CD14-positive monocyte (primary cell): ENCODE data around the gene SPATA2L. TPM values are rescaled to one million over a fixed set of nuclear protein-coding genes. Genes with fewer than 3 reads are reported as not detected.

ENCODE experiments used
- DNase-seq, 3 donors: peaks; one replicate each; pipeline ENCODE4 v3.0.0-alpha.2; 2011 to 2022
- H2AFZ ChIP-seq: 2 replicates; pipeline ENCODE4 v1.6.0; 2012; ENCODE audit warnings: mild to moderate bottlenecking, low read depth, low read length, inconsistent platforms; ENCODE audit not compliant: insufficient read depth, poor library complexity, severe bottlenecking
- H3K27ac ChIP-seq, 2 donors: 1 replicate in 1 of 2; 2 replicates in 1 of 2; pipeline ENCODE4 v1.5.1; 2012 to 2013; ENCODE audit warnings: low read length in 2 of 2, control low read depth in 1 of 2, inconsistent platforms in 1 of 2, low read depth in 1 of 2, mild to moderate bottlenecking in 1 of 2
- H3K27me3 ChIP-seq, 2 donors: one replicate each; pipeline versions ENCODE4 v1.6.0 to v1.6.1; 2011 to 2013; ENCODE audit warnings: low read length in 2 of 2; ENCODE audit not compliant: control insufficient read depth in 2 of 2, insufficient read depth in 2 of 2
- H3K36me3 ChIP-seq, 2 donors: replicated peaks in 1 of 2; 1 replicate in 1 of 2; 2 replicates in 1 of 2; pipeline versions ENCODE4 v1.5.1 to v1.6.1; 2012 to 2013; ENCODE audit warnings: low read length in 2 of 2, control low read depth in 1 of 2, inconsistent platforms in 1 of 2, mild to moderate bottlenecking in 1 of 2; ENCODE audit not compliant: insufficient read depth in 2 of 2, control insufficient read depth in 1 of 2
- H3K4me1 ChIP-seq, 2 donors: 1 replicate in 1 of 2; 2 replicates in 1 of 2; pipeline versions ENCODE4 v1.5.1 to v1.6.1; 2012 to 2013; ENCODE audit warnings: low read length in 2 of 2, control low read depth in 1 of 2, inconsistent platforms in 1 of 2, mild to moderate bottlenecking in 1 of 2, moderate library complexity in 1 of 2; ENCODE audit not compliant: insufficient read depth in 2 of 2, control insufficient read depth in 1 of 2
- H3K4me2 ChIP-seq: replicated peaks from 2 replicates; pipeline ENCODE3; 2012; ENCODE audit warnings: low read length, moderate library complexity, mild to moderate bottlenecking; ENCODE audit not compliant: poor library complexity, severe bottlenecking; ENCODE audit errors: extremely low read depth
- H3K4me3 ChIP-seq, 3 experiments: fragments of 200-600 bp in 1 of 3; sonication (generic) in 1 of 3; replicated peaks in 1 of 3; 1 replicate in 2 of 3; 2 replicates in 1 of 3; pipeline ENCODE4 v1.5.1; 2011 to 2013; ENCODE audit warnings: low read length in 3 of 3, mild to moderate bottlenecking in 3 of 3, control low read depth in 2 of 3, low read depth in 2 of 3, inconsistent platforms in 1 of 3, moderate library complexity in 1 of 3
- H3K79me2 ChIP-seq: 2 replicates; pipeline ENCODE4 v1.6.0; 2012; ENCODE audit warnings: mild to moderate bottlenecking, control low read depth, inconsistent platforms, low read length, moderate library complexity; ENCODE audit not compliant: insufficient read depth
- H3K9ac ChIP-seq: 2 replicates; pipeline ENCODE4 v1.6.0; 2017; ENCODE audit warnings: low read length, mild to moderate bottlenecking; ENCODE audit not compliant: insufficient read depth, poor library complexity, severe bottlenecking
- H3K9me3 ChIP-seq, 2 donors: replicated peaks in 1 of 2; 1 replicate in 1 of 2; 2 replicates in 1 of 2; pipeline versions ENCODE4 v1.5.1 to v1.6.1; 2012 to 2013; ENCODE audit warnings: low read length in 2 of 2, control low read depth in 1 of 2; ENCODE audit not compliant: control insufficient read depth in 1 of 2, insufficient read depth in 1 of 2
- H4K20me1 ChIP-seq: 2 replicates; pipeline ENCODE4 v1.6.0; 2012; ENCODE audit warnings: mild to moderate bottlenecking, low read length, control low read depth, moderate library complexity; ENCODE audit not compliant: insufficient read depth
- H3K27ac Mint-ChIP-seq, 7 donors: one replicate each; pipeline ENCODE4 v1.8.0; 2020; ENCODE audit warnings: mild to moderate bottlenecking in 7 of 7, mixed read lengths in 7 of 7, moderate library complexity in 6 of 7, inconsistent platforms in 2 of 7
- H3K27me3 Mint-ChIP-seq, 3 donors: one replicate each; pipeline ENCODE4 v1.8.0; 2021 to 2022; ENCODE audit warnings: low read depth in 3 of 3, mild to moderate bottlenecking in 3 of 3, mixed read lengths in 3 of 3, moderate library complexity in 3 of 3, inconsistent platforms in 1 of 3
- H3K36me3 Mint-ChIP-seq, 2 donors: one replicate each; pipeline ENCODE4 v1.8.0; 2020; ENCODE audit warnings: mixed read lengths in 2 of 2, inconsistent platforms in 1 of 2, mild to moderate bottlenecking in 1 of 2
- H3K4me1 Mint-ChIP-seq: one replicate; pipeline ENCODE4 v1.8.0; 2020; ENCODE audit warnings: mild to moderate bottlenecking, mixed read lengths
- H3K4me3 Mint-ChIP-seq, 2 donors: one replicate each; pipeline ENCODE4 v1.8.0; 2020; ENCODE audit warnings: mild to moderate bottlenecking in 2 of 2, mixed read lengths in 2 of 2, moderate library complexity in 1 of 2
- H3K9me3 Mint-ChIP-seq, 7 donors: one replicate each; pipeline ENCODE4 v1.8.0; 2020 to 2022; ENCODE audit warnings: mixed read lengths in 7 of 7, mild to moderate bottlenecking in 6 of 7, moderate library complexity in 6 of 7, inconsistent platforms in 2 of 7
- WGBS: methylation state at CpG from one replicate; pipeline ENCODE4 v1.1.5; 2013; ENCODE audit warnings: missing lambda C conversion rate; ENCODE audit not compliant: insufficient coverage; 5-methylcytosine and 5-hydroxymethylcytosine counted together
- intact Hi-C, 2 donors: fragments of 100-400 bp; cut with micrococcal nuclease; formaldehyde crosslinking; loops; one replicate each; pipeline versions ENCODE4 v1.15.0 to v1.15.1; 2023
- polyA plus RNA-seq, 3 donors: library from polyadenylated mRNA; depleted of rRNA in 1 of 3; unstranded in 2 of 3; stranded (reverse) in 1 of 3; fragments of 300-500 nt in 2 of 3; fragments of >200 nt in 1 of 3; fragmentation: Illumina TruSeq in 2 of 3; gene quantifications; 1 replicate in 2 of 3; 2 replicates in 1 of 3; pipeline ENCODE4 v1.2.3, GENCODE V29; 2012 to 2021
- TF ChIP-seq, protein P1 (sequence below): fragments of 200-600 bp; IDR thresholded peaks from one replicate; pipeline ENCODE4 v1.8.0; 2022; ENCODE audit warnings: antibody characterized with exemption, mild to moderate bottlenecking

The SPATA2L gene
- polyA plus RNA-seq, 3 donors: 10.0 to 17.6 (median 15.1) TPM

DNA sequence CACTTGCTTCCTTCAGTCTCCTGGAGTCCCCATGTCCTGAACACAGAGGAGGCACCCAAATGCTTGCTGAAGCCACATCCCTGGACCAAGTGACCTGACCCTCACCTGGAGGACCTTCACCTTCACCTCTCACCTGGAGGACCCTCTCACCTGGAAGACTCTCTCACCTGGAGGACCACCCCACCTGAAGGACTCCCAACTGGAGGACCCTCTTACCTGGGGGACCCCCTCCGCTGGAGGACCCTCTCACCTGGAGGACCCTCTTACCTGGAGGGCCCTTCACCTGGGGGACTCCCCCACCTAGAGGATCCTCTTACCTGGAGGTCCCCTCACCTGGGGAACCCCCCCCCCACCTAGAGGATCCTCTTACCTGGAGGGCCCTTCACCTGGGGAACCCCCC is 15.6 kb downstream of the SPATA2L start:
- Mint-ChIP-seq H3K36me3 (peaks cover 11 to 19% of the 10 kb centered on the region in 2 donors), H3K4me1 (peaks cover 9% of the 10 kb centered on the region), H3K9me3 (peaks cover 10 to 27% (median 19%) of the 10 kb centered on the region in 7 donors), H3K27me3 (peaks cover 0 to 3% (median 0%) of the 10 kb centered on the region in 3 donors), H3K4me3 (no peak overlapping the region), H3K27ac (peak overlapping the region in 6 of 7 donors; percentile 28 to 77 (median 57))
- Histone ChIP-seq H3K4me1 (peaks cover 10 to 17% of the 10 kb centered on the region in 2 donors), H2AFZ (no peak overlapping the region), H3K4me2 (peak overlapping the region; percentile 99), H3K9me3 (peaks cover 0 to 20% of the 10 kb centered on the region in 2 donors), H3K27me3 (no peaks in the 10 kb centered on the region), H3K9ac (no peak overlapping the region), H3K4me3 (peak overlapping the region in 1 of 3 experiments; percentile 97), H3K79me2 (peaks cover 25% of the 10 kb centered on the region), H3K27ac (no peak overlapping the region), H3K36me3 (peaks cover 10 to 20% of the 10 kb centered on the region in 2 donors), H4K20me1 (no peaks in the 10 kb centered on the region)
- intact Hi-C loops: no loop called here
- TF ChIP-seq, protein P1, sequence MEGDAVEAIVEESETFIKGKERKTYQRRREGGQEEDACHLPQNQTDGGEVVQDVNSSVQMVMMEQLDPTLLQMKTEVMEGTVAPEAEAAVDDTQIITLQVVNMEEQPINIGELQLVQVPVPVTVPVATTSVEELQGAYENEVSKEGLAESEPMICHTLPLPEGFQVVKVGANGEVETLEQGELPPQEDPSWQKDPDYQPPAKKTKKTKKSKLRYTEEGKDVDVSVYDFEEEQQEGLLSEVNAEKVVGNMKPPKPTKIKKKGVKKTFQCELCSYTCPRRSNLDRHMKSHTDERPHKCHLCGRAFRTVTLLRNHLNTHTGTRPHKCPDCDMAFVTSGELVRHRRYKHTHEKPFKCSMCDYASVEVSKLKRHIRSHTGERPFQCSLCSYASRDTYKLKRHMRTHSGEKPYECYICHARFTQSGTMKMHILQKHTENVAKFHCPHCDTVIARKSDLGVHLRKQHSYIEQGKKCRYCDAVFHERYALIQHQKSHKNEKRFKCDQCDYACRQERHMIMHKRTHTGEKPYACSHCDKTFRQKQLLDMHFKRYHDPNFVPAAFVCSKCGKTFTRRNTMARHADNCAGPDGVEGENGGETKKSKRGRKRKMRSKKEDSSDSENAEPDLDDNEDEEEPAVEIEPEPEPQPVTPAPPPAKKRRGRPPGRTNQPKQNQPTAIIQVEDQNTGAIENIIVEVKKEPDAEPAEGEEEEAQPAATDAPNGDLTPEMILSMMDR: no peak
- no CpG with 5 or more reads among the region's 1 CpG for WGBS
- no peak for DNase-seq

DNA sequence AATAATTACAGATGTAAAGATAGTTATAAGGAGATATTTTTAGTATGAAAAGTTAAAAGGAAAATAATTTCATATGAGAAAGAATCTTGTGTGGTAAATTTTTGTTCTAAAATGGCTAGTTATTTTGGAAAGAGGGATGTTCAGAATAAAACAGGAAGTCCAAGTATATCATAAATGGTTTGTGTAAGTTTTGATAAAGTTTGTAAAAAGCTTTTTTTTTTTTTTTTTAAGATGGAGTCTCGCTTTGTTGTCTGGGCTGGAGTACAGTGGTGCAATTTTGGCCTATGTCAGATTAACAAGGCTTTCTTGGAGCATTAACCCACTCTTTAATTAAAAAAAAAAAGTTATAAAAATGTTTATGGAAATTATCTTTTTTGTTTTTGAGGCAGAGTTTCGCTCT is 23.2 kb downstream of the SPATA2L start:
- no peaks in the 10 kb centered on the region for H3K36me3 Mint-ChIP-seq
- Histone ChIP-seq H3K36me3 (no peaks in the 10 kb centered on the region), H3K9me3 (peaks cover 8 to 35% of the 10 kb centered on the region in 2 donors), H3K9ac (no peak overlapping the region), H2AFZ (no peak overlapping the region), H3K27me3 (no peaks in the 10 kb centered on the region), H3K4me2 (no peak overlapping the region), H3K4me3 (no peak overlapping the region), H3K27ac (no peak overlapping the region), H3K79me2 (no peaks in the 10 kb centered on the region), H4K20me1 (no peaks in the 10 kb centered on the region), H3K4me1 (no peaks in the 10 kb centered on the region)
- H3K4me1 Mint-ChIP-seq: no peaks in the 10 kb centered on the region
- peaks cover 0 to 4% (median 3%) of the 10 kb centered on the region in 3 donors for H3K27me3 Mint-ChIP-seq
- no peak for DNase-seq
- intact Hi-C loops: no loop called here
- H3K4me3 Mint-ChIP-seq: no peak overlapping the region
- TF ChIP-seq, protein P1: no peak
- 100% methylated on average over 1 of the region's 2 CpGs for WGBS
- no peak overlapping the region for H3K27ac Mint-ChIP-seq
- H3K9me3 Mint-ChIP-seq: peaks cover 6 to 56% (median 38%) of the 10 kb centered on the region in 7 donors
